Amniotic stem cell (primary cell): ENCODE measurements around the gene C4B.
"Not testable (repeated sequence)": the region's sequence is repeated elsewhere in the genome, so short reads cannot be mapped to it uniquely, and the experiment has no call there.

Source experiments
- DNase-seq: peaks from one replicate; lab custom pipeline; 2025; lab: John Stamatoyannopoulos, UW

Gene C4B

DNA sequence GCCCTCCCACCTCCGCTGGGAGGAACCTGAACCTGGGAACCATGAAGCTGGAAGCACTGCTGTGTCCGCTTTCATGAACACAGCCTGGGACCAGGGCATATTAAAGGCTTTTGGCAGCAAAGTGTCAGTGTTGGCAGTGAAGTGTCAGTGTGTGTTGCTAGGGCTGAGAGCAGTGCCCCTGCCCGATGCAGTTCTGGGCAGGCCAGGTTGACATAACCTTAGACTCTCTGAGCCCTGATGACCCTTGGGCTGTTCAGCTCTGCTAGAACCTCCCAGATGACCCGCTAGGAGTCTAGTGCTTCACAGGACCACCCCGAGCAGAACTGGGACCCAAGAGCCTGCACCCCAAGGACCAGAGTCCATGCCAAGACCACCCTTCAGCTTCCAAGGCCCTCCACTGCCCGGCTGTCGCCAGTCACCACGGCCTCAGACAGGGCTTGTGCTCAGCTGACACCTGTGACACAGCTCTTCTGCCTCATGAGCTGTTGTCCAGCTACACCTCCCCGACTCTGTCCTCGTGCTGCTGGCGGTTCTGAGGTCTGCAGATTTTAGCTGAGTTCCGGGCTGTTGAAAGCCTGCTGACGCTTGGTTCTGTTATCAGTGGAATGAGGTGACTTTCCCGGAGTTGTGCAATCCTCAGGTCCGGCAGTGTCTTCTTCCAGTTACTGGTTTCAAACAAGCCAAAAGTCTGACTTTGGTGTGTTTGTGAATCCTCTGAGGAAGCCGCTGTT is 20.9 kb downstream of the C4B start:
- not testable (repeated sequence) for DNase-seq

DNA sequence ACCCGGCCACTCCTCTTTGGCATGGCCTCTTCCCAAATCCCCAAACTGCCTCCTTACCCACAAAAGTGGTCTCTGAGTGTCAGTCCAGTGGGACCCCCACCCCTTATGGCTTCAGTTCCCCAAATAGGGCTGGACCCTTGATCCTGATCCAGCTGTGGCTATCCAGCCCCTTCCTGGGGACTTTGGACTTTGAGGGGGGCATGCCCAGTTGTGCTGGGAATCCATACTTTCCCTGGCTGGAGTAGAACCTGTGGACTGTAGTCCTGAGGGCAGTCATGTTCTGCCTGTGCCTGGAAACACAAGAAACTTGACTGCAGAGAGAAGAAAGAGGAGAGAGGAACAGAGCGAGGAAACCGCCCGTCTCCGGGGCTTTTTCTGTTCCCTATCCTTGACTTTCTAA is 22.5 kb downstream of the C4B start:
- DNase-seq: not testable (repeated sequence)

DNA sequence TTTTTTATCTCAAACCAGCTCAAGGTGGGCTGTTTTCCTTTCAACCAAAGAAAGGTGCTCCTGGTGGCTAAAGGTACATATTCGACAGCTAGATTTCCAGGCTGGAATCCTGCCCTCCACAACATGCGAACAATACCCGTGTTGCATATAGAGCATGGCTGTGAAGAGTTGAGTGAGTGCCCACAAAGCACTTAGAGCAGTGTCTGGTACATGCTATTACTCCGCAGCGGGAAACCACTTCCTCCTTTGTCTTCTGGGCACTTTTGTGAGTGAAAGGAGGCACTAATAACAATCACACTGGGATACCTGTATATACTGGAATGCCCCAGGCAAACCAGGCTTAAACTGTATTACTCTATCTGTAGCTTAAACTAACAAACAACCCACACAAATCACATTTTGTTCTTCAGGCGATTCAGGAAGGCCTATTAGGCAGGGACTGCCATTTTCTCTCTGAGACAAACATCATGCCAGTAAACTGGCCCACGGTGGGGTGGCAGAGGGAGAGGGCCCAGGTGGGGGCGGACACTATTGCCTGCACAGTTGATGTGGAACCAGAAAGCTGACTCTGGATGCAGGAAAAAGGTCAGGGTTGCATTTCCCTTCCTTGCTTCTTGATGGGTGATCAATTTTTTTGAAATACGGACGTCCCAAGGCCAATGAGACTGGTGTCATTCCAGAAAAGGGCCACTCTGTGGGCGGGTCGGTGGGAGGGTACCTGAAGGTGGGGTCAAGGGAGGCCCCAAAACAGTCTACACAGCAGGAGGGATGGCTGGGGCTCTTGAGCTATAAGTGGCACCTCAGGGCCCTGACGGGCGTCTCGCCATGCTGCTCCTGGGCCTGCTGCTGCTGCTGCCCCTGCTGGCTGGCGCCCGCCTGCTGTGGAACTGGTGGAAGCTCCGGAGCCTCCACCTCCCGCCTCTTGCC is 23.3 kb downstream of the C4B start, which contains the start of gene CYP21A2:
TSS of gene CYP21A2 (plus strand) at position 818 of the 927 bp plus-strand sequence. CDS start at position 826, 8 bp downstream.
- not testable (repeated sequence) for DNase-seq

DNA sequence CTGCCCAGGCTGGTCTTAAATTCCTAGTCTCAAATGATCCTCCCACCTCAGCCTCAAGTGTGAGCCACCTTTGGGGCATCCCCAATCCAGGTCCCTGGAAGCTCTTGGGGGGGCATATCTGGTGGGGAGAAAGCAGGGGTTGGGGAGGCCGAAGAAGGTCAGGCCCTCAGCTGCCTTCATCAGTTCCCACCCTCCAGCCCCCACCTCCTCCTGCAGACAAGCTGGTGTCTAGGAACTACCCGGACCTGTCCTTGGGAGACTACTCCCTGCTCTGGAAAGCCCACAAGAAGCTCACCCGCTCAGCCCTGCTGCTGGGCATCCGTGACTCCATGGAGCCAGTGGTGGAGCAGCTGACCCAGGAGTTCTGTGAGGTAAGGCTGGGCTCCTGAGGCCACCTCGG is 24.3 kb downstream of the C4B start:
- not testable (repeated sequence) for DNase-seq

DNA sequence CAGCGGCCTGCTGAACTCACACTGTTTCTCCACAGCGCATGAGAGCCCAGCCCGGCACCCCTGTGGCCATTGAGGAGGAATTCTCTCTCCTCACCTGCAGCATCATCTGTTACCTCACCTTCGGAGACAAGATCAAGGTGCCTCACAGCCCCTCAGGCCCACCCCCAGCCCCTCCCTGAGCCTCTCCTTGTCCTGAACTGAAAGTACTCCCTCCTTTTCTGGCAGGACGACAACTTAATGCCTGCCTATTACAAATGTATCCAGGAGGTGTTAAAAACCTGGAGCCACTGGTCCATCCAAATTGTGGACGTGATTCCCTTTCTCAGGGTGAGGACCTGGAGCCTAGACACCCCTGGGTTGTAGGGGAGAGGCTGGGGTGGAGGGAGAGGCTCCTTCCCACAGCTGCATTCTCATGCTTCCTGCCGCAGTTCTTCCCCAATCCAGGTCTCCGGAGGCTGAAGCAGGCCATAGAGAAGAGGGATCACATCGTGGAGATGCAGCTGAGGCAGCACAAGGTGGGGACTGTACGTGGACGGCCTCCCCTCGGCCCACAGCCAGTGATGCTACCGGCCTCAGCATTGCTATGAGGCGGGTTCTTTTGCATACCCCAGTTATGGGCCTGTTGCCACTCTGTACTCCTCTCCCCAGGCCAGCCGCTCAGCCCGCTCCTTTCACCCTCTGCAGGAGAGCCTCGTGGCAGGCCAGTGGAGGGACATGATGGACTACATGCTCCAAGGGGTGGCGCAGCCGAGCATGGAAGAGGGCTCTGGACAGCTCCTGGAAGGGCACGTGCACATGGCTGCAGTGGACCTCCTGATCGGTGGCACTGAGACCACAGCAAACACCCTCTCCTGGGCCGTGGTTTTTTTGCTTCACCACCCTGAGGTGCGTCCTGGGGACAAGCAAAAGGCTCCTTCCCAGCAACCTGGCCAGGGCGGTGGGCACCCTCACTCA is 25.0 kb downstream of the C4B start:
- DNase-seq: not testable (repeated sequence)

DNA sequence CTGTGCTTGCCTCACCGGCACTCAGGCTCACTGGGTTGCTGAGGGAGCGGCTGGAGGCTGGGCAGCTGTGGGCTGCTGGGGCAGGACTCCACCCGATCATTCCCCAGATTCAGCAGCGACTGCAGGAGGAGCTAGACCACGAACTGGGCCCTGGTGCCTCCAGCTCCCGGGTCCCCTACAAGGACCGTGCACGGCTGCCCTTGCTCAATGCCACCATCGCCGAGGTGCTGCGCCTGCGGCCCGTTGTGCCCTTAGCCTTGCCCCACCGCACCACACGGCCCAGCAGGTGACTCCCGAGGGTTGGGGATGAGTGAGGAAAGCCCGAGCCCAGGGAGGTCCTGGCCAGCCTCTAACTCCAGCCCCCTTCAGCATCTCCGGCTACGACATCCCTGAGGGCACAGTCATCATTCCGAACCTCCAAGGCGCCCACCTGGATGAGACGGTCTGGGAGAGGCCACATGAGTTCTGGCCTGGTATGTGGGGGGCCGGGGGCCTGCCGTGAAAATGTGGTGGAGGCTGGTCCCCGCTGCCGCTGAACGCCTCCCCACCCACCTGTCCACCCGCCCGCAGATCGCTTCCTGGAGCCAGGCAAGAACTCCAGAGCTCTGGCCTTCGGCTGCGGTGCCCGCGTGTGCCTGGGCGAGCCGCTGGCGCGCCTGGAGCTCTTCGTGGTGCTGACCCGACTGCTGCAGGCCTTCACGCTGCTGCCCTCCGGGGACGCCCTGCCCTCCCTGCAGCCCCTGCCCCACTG is 25.9 kb downstream of the C4B start:
- DNase-seq: not testable (repeated sequence)

DNA sequence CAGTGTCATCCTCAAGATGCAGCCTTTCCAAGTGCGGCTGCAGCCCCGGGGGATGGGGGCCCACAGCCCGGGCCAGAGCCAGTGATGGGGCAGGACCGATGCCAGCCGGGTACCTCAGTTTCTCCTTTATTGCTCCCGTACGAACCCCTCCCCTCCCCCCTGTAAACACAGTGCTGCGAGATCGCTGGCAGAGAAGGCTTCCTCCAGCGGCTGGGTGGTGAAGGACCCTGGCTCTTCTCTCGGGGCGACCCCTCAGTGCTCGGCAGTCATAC is 26.4 kb downstream of the C4B start:
- not testable (repeated sequence) for DNase-seq

DNA sequence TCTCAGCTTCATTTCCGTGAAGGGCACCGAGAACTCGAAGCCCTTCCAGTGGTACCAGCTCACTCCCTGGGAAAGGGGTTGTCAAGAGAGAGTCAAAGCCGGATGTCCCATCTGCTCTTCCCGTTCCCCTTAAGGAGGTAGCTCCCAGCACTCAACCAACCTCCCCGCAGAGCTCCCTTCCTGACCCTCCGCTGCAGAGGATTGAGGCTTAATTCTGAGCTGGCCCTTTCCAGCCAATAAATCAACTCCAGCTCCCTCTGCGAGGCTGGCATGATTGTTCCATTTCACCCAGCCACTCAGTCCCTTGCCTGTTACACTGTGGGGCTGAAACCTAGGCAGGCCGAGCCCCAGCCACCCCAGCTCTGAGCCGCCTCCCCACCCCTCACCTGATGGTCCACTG is 26.8 kb downstream of the C4B start:
- not testable (repeated sequence) for DNase-seq

DNA sequence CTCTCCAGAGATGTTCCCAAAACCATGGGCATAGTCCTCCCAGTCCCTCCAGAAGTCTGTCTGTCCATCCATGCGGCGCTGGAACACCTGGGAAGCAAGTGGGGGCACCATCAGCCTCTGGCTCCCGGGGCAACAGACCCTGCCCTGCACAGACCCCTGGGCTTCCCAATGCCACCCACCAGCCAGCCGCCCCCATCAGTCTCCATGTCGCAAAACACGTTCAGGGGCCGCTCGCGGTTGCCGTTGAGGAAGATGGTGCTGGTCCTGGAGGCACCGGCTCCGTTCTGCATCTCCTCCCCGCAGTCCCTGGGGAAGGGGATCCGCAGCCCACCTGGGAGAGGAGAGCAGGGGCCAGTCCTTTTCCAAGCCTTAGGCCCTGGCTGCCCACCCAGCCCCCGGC is 27.7 kb downstream of the C4B start:
- DNase-seq: not testable (repeated sequence)

DNA sequence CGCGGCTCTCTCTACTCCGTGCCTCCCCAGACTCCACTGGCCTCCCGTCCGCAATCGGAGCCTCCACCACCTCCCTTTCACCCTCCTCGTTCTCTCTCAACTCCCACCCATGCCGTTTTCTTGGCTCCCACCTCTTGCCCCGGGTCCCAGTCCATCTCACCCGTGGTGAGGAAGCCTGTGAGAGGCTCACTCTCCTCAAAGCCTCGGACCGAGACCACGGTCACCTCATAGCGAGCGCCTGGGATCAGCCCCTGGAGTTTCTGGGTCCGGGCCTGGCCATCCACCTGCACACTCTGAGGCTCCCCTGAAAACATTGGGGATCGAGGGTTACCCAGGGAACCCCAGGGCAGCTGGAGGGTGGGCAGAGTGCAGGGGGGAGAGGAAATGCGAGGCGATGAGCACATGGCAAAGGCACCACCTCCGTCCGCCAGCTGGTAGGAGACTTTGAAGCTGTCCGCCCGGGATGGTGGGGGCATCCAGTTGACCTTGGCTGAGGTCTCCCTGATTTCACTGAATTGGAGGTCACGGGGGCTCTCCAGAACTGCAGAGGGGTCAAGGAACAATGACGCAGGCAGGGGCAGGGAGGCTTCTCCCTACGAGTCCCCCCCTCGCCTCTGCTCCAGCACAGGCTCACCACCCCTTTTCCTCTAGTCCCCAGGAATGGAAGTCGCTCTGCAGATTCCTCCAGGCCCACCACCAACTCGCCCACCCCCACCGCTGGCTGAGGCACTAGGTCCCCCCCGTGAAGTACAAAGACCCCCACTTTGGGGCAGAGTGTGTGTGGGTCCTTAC is 29.2 kb downstream of the C4B start:
- not testable (repeated sequence) for DNase-seq

DNA sequence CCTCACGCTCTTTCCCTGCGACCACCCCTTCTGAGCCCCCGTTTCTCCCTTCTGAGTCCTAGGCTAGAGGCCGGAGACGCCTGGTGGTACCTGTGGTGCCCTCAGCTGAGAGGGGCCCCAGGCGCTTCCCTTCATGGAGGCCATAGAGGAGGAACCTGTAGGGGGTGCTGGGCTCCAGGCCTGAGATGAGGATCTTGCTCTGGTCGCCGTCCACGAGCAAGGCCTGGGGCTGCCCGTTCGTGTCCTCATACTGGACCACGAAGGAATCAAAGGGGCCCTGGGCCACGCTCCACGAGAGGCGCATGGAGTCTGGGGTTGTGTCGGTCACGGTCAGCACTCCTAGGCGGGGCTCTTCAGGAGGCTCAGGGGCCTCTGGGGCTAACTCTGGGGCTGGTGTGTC is 30.3 kb downstream of the C4B start:
- DNase-seq: not testable (repeated sequence)

DNA sequence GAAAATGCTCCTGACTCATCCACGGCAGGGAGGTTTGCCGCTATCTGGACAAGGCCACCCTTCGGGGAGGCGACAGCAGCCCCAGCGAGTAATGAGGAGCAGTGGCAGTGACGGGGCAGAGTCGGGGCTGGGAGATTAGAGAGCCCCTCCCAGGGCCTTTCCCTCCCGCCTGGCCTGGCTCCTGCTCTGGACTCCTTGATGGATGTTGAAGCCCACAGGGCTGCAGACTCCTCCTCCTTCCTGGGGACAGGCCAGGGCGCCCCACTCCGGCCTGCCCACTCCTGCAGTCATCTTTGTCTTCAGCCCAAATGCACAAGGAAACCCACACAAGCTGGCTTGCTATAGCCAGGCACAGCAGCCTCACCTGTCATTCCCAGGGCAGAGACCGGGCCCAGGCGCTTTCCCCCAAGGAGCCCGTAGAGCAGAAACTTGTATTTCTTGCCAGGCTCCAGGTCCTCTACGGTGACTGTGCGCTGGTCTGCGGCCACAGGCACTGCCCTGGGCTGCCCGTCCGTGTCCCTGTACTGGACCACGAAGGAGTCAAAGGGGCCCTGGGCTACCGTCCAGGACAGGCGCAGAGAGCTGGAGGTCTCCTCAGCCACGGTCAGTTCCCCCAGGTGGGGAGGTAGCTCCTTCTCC is 31.3 kb downstream of the C4B start:
- DNase-seq: no peak

DNA sequence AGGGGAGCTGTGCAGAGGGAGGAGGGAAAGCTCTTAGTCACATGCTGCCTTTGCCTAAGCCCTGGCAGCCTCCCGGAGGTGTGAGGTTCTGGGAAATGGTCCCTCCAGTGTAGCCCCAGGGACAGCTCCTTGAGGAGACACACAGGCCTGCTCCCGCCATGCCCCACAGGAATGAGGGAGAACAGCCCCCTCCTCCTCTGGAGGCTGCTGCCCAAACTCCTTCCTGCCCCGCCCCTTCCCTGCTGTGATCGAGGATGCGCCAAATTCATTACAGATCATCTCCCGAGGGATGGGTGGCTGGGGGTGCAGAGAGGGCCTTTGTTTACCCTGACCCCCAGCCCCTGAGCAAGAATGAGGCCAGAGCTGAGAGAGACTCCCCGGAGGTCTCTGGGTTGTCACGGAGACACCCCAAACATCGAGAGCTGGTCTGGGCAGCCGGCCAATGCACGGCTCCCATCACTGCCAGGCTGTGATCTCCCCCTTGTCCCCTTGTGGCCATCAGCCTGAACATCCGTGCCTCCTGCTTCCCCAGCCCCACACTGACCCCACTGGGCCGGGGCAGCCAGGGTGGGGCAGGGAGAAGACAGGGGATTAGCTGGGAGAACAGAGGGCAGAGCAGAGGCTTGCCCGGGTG is 32.0 kb downstream of the C4B start:
- no peak for DNase-seq

DNA sequence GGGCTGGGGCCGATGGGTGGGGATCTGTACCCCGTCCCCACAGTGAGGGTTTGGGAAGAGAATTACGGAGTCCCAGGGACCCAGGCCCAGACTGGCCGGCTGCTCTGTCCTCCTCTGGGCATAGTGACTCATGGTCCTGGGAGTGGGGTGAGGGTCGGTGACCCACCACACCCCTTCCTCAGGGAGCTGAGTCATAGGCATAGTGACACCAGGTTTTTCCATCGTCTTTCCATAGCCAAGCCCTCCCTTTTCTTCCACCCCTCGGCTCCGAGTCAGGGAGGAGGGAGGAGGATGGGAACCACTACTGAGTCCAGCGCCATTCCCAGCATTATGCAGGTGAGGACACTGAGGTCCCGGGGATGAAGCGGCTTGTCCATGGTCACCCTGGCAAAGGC is 32.5 kb downstream of the C4B start:
- no peak for DNase-seq

DNA sequence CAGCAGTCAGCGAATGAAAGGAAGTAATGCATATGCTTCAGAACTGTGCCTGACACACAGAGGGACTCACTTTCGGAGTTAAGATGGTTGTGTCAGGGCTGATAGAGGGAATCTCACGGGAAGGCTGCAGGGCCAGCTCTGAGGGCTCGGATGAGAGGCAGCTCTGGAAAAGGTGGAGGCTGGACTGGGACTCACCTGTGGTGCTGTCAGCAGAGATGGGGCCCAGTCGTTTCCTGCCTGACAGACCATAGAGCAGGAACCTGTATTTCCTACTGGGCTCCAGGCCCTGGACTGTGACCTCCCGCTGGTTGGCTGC is 32.9 kb downstream of the C4B start:
- no peak for DNase-seq

DNA sequence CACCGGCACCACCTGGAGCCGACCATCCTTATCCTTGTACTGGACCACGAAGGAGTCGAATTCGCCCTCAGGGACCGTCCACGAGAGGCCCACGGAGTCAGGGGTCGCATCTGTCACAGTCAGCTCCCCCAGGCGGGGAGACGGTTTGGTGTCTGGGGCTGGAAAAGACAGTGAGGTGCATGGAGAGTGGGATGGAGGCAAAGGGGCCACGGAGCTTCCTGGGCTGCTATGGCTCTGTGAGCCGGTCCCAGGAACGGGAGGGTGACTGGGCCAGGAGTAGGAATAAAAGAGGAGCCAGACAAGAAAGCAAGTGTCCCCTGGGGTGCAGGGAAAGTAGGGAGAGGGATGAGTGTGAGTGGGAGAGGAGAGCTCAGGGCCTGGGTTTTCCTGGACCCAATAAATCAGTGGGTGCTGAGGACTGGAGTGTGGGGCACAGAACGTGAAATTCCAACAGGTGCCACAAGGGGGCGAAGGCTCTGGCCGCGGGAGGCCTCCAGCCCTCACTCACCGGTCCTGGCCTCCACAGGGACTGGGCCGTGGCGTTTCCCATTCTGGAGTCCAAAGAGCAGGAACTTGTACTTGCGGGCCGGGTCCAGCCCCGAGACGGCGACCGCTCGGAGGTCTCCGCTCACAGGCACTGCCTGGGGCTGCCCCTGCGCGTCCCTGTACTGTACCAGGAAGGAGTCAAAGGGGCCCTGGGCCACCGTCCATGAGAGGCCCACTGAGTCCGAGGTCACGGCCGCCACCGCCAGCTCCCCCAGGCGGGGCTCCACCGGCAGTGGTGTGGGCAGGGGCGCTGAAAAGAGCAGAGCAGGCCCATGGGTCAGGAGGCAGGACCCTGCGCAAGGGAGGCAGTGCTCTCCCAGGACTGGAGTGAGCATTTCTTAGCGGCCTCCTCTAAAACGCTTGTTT is 33.5 kb downstream of the C4B start:
- DNase-seq: no peak

DNA sequence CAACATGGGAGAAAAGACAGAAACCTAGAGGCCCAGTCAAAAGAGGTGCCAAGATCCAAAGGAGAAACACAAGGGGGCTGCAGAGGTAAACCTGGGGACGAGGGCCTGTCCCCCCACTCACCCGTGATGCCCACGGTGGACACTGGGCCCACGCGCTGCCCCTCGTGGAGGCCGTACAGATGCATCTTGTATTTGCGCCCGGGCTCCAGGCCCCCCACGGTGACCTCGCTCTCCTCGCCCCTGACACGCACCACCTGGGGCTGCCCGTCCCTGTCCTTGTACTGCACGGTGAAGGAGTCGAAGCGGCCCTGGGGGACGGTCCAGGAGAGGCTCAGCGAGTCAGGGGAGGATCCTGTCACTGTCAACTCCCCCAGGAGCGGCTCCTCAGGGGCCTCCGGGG is 34.6 kb downstream of the C4B start:
- DNase-seq: not testable (repeated sequence)

DNA sequence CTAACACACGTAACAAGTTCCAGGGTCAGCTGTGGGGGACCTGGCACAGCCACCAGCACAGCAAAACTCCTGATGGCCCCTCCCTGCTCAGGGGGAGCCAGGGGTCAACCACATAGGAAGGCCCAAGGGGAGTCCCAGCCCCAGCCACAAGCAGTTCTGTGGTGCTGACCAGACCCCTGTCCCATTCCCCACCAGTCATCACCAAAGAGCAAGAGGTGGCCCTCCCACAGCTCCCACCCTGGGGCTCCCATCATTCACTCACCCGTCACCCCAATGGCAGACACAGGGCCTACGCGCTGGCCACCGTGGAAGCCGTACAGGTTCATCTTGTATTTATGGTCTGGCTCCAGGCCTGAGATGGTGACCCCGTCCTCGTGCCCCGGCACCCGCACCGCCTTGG is 35.1 kb downstream of the C4B start:
- DNase-seq: not testable (repeated sequence)

DNA sequence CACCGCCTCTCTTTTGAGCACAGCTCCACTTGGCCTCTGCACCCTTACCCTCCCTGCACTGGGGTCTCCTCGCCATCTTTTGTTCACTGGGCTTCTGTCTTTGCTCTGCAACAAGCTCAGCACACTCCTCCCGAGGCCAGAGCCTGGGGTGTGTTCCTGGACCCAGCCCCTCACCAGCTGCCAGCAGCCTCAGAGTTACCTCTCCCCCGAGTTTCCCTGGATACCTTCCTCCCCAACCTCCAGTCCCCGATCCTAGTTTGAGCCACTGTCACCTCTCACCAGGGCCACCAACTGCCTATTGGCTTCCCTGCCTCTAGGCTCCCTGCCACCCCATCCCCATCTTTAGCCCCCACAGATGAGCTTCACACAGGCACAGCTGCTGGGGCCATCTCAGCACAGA is 36.0 kb downstream of the C4B start:
- DNase-seq: no peak
